Ovary (tissue), 9 donors: ENCODE results near the gene POMGNT1. TPM values are rescaled to one million over a fixed set of nuclear protein-coding genes. Genes with fewer than 3 reads are reported as not detected.
"Not testable (repeated sequence)": the region's sequence is repeated elsewhere in the genome, so short reads cannot be mapped to it uniquely, and the experiment has no call there.

ENCODE experiments used
- DNase-seq, 5 donors: peaks; one replicate each; pipeline ENCODE4 v3.0.0-alpha.2; 2019 to 2020
- H3K27ac ChIP-seq, 2 donors: fragments of 200-600 bp; one replicate each; pipeline versions ENCODE4 v1.5.1 to v1.8.0; 2019 to 2022
- H3K27me3 ChIP-seq: fragments of 200-600 bp; one replicate; pipeline ENCODE4 v1.8.0; 2022
- H3K36me3 ChIP-seq: fragments of 200-600 bp; sonication (generic); one replicate; pipeline ENCODE4 v1.5.1; 2019
- H3K4me1 ChIP-seq: one replicate; pipeline ENCODE4 v1.8.1; 2013; ENCODE audit warnings: mild to moderate bottlenecking, moderate library complexity; ENCODE audit not compliant: insufficient read depth
- H3K4me3 ChIP-seq: fragments of 200-600 bp; sonication (generic); one replicate; pipeline ENCODE4 v1.5.1; 2017
- H3K9me3 ChIP-seq, 2 donors: fragments of 200-600 bp in 1 of 2; sonication (generic) in 1 of 2; one replicate each; pipeline versions ENCODE4 v1.5.1 to v1.8.1; 2013 to 2019; ENCODE audit warnings: mild to moderate bottlenecking in 1 of 2, moderate library complexity in 1 of 2
- EP300 ChIP-seq: sonication (generic); formaldehyde crosslinking; IDR thresholded peaks from one replicate; pipeline ENCODE4 v1.6.1; 2017; ENCODE audit warnings: antibody characterized with exemption
- POLR2A ChIP-seq: fragments of 450-650 bp; IDR thresholded peaks from one replicate; pipeline ENCODE4 v1.6.1; 2017; ENCODE audit warnings: antibody characterized with exemption, mild to moderate bottlenecking, moderate library complexity
- WGBS, 3 donors: extraction: QIAGEN DNeasy Blood & Tissue Kit in 1 of 3; methylation state at CpG; one replicate each; pipeline versions ENCODE4 v1.1.5 to v1.1.7; 2013 to 2017; 5-methylcytosine and 5-hydroxymethylcytosine counted together
- intact Hi-C, 4 donors: fragments of 100-400 bp; cut with DNase I; formaldehyde crosslinking; loops; one replicate each; pipeline versions ENCODE4 v1.11.0 to v1.15.1; 2022 to 2023
- polyA plus RNA-seq, 2 donors: library from polyadenylated mRNA; stranded (reverse); fragments of 200-250 nt in 1 of 2; fragments of 350-450 nt in 1 of 2; fragmentation: Illumina TruSeq in 1 of 2; extraction: RNeasy Lipid Tissue Mini Kit (QIAGEN cat#74804) in 1 of 2; gene quantifications; one replicate each; pipeline ENCODE4 v1.2.3, GENCODE V29; 2013 to 2014
- total RNA-seq, 7 donors: library from RNA; depleted of rRNA in 2 of 7; stranded (reverse); fragments of >200 nt in 2 of 7; fragmentation: NEBNext Ultra II Directional in 3 of 7; extraction: Animal tissue kit (Norgen Biotek cat#: 25700) in 3 of 7; gene quantifications; one replicate each; pipeline versions ENCODE4 v1.1.0 to v1.2.4, GENCODE V29; 2016 to 2023
- TF ChIP-seq, protein P1 (sequence below), 3 donors: fragments of 450-650 bp in 2 of 3; fragments of 200-600 bp in 1 of 3; IDR thresholded peaks; one replicate each; pipeline versions ENCODE4 v1.5.1 to v1.8.0; 2016 to 2022; ENCODE audit warnings: antibody characterized with exemption in 3 of 3, mild to moderate bottlenecking in 1 of 3
- donor health status: DM: no; HTN: no; CAD: no; lungs with moderate emphysema.
- donor health status: DM: no; HTN: no; CAD: no.
- donor health status: Bipolar disorder and iron deficiency.
- donor health status: DM: yes; HTN: yes; CAD: no.
- donor health status: DM: no; HTN: no; CAD: no.
- donor health status: DM: yes; HTN: yes; CAD: no.

POMGNT1 gene
- total and polyA plus RNA-seq, 9 donors: 19.1 to 49.2 (median 40.2) TPM

DNA sequence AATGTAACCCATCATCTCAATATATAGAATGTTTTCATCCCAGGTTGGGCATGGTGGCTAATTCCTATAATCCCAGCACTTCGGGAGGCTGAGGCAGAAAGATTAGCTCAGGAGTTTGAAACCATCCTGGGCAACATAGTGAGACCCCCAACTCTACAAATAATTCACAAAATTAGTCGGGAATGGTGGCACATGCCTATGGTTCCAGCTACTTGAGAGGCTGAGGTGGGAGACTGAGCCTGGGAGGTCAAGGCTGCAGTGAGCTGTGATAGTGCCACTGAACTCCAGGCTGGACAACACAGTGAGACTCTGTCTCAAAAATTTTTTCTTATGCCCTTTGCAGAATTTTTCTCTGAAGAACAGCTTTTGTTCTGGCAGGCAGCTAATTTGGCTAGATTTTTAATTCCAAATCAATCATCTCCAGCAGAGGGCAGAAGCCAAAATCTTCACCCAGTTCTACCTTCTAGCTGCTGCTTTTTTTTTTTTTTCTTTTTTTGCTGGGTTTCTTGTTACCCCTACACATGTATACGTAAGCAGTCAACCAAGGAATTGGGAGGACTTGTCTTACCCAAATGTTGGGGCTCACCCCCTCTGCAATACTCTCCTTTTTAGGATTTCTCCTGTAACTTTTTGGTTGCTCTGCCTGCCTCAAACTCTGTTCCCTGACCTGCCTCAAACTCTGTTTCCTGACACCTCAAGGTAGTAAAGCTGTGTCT, 46.6 kb upstream of the POMGNT1 start:
- Histone ChIP-seq H3K36me3 (no peaks in the 10 kb centered on the region), H3K4me3 (no peak overlapping the region), H3K9me3 (no peaks in the 10 kb centered on the region), H3K27me3 (no peaks in the 10 kb centered on the region), H3K4me1 (peaks cover 3% of the 10 kb centered on the region), H3K27ac (no peak overlapping the region)
- DNase-seq: no peak
- WGBS, 3 donors: 56 to 66% (median 60%) methylated on average over 3 of the region's 3 CpGs
- TF ChIP-seq EP300: no peak
- no peak for TF ChIP-seq POLR2A
- TF ChIP-seq, protein P1, sequence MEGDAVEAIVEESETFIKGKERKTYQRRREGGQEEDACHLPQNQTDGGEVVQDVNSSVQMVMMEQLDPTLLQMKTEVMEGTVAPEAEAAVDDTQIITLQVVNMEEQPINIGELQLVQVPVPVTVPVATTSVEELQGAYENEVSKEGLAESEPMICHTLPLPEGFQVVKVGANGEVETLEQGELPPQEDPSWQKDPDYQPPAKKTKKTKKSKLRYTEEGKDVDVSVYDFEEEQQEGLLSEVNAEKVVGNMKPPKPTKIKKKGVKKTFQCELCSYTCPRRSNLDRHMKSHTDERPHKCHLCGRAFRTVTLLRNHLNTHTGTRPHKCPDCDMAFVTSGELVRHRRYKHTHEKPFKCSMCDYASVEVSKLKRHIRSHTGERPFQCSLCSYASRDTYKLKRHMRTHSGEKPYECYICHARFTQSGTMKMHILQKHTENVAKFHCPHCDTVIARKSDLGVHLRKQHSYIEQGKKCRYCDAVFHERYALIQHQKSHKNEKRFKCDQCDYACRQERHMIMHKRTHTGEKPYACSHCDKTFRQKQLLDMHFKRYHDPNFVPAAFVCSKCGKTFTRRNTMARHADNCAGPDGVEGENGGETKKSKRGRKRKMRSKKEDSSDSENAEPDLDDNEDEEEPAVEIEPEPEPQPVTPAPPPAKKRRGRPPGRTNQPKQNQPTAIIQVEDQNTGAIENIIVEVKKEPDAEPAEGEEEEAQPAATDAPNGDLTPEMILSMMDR (IDR thresholded peaks at IDR 0.05): no peak
- intact Hi-C loops: no loop called here

DNA sequence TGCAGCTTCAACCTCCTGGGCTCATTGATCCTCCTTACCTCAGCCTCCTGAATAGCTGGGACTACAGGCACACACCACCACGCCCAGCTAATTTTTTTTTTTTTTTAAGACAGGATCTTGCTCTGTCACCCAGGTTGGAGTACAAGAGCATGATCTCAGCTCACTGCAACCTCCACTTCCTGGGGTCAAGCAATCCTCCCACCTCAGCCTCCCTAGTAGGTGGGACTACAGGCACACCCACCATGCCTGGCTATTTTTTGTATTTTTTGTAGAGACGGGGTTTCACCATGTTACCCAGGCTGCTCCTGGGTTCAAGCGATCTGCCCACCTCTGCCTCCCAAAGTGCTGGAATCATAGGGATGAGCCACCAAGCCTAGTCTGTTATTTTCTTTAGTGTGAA, 45.6 kb upstream of the POMGNT1 start:
- 89 to 94% (median 89%) methylated on average over 3 of the region's 3 CpGs for WGBS, 3 donors
- H3K4me1 ChIP-seq, H3K27ac ChIP-seq, DNase-seq, H3K9me3 ChIP-seq, H3K27me3 ChIP-seq, intact Hi-C loops, H3K4me3 ChIP-seq, H3K36me3 ChIP-seq: not testable (repeated sequence)

DNA sequence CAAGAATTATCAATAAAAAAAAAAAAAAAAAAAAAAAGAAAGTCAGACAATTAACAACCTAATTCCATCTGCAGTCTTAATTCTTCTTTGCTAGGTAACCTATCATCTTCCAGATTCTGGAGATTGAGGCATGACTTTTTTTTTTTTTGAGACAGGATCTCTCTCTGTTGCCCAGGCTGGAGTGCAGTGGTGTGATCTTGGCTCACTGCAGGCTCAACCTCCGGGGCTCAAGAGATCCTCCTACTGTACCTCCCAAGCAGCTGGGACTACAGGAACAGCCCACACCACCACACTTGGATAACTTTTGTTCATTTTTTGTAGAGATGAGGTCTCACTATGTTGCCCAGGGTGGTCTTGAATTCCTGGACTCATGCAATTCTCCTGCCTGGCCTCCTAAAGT, 44.7 kb upstream of the POMGNT1 start:
- DNase-seq: no peak
- peaks cover under 1% of the 10 kb centered on the region for H3K4me1 ChIP-seq
- intact Hi-C loops: no loop called here
- no peak overlapping the region for H3K4me3 ChIP-seq
- no peaks in the 10 kb centered on the region for H3K36me3 ChIP-seq
- no peak for TF ChIP-seq POLR2A
- no peak for TF ChIP-seq EP300
- TF ChIP-seq, protein P1 (IDR thresholded peaks at IDR 0.05): no peak
- H3K27ac ChIP-seq: no peak overlapping the region
- no peaks in the 10 kb centered on the region for H3K27me3 ChIP-seq
- H3K9me3 ChIP-seq: no peaks in the 10 kb centered on the region
- 37 to 45% (median 38%) methylated on average over 1 of the region's 1 CpG for WGBS, 3 donors

DNA sequence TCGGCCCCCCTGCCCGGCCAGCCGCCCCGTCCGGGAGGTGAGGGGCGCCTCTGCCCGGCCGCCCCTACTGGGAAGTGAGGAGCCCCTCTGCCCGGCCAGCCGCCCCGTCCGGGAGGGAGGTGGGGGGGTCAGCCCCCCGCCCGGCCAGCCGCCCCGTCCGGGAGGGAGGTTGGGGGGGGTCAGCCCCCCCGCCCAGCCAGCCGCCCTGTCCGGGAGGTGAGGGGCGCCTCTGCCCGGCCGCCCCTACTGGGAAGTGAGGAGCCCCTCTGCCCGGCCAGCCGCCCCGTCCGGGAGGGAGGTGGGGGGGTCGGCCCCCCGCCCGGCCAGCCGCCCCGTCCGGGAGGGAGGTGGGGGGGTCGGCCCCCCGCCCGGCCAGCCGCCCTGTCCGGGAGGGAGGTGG, 43.5 kb upstream of the POMGNT1 start:
- WGBS, 3 donors: 84% methylated on average over 11 of the region's 38 CpGs; no CpG with 5 or more reads in 2 of the 3 donors
- H3K27ac ChIP-seq, DNase-seq, H3K36me3 ChIP-seq, H3K4me1 ChIP-seq, H3K9me3 ChIP-seq, H3K27me3 ChIP-seq, intact Hi-C loops, H3K4me3 ChIP-seq: not testable (repeated sequence)

DNA sequence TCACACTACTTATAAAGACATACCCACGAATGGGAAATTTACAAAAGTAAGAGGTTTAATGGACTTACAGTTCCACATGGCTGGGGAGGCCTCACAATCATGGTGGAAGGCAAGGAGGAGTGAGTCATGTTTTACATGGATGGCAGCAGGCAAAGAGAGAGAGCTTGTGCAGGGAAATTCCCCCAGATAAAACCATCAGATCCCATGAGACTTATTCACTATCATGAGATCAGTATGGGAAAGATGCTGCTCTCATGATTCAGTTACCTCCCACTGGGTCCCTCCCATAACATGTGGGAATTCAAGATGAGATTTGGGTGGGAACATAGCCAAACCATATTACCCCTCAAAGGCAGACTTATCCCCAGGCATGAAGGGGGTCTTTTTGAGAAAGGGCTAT, 40.6 kb upstream of the POMGNT1 start:
- 61 to 76% (median 65%) methylated on average over 1 of the region's 1 CpG for WGBS, 3 donors
- H3K4me1 ChIP-seq, intact Hi-C loops, DNase-seq, H3K36me3 ChIP-seq, H3K4me3 ChIP-seq, H3K27me3 ChIP-seq, H3K27ac ChIP-seq, H3K9me3 ChIP-seq: not testable (repeated sequence)

DNA sequence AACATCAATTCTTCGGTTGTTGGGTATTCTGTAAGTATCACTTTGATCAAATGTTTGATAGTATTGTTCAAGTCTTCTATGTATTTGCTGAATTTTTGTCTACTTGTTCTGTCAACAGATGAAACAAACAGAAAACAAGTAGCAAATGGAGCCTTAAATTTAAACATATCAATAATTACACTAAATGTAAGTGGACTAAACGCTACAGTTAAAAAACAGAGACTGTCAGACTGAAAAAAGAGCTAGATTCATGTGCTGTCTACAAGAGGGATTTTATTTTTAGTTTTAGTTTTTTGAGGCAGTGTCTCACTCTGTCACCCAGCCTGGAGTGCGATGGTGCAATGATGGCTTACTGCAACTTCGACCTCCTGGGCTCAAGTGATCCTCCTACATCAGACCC, 38.6 kb upstream of the POMGNT1 start:
- H3K27ac ChIP-seq: no peak overlapping the region
- DNase-seq: no peak
- intact Hi-C loops: no loop called here
- TF ChIP-seq POLR2A (no peak), EP300 (no peak)
- TF ChIP-seq, protein P1 (IDR thresholded peaks at IDR 0.05): no peak
- no peaks in the 10 kb centered on the region for H3K36me3 ChIP-seq
- no peaks in the 10 kb centered on the region for H3K4me1 ChIP-seq
- no peak overlapping the region for H3K4me3 ChIP-seq
- H3K27me3 ChIP-seq: no peaks in the 10 kb centered on the region
- WGBS, 3 donors: 89 to 92% (median 91%) methylated on average over 4 of the region's 4 CpGs
- no peaks in the 10 kb centered on the region for H3K9me3 ChIP-seq

DNA sequence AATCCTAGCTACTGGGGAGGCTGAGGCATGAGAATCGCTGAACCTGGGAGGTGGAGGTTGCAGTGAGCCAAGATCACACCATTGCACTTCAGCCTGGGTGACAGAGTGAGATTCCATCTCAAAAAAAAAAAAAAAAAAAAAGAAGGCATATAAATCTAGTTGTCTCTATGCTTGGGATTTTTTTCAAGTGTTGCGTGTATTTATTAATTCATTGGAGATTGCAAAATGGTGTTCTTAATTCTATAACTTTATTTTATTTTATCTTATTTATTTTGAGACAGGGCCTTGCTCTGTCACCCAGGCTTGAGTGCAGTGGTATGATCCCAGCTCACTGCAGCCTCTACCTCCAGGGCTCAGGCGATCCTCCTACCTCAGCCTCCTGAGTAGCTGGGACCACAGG, 33.0 kb upstream of the POMGNT1 start:
- DNase-seq, intact Hi-C loops, H3K9me3 ChIP-seq, H3K4me3 ChIP-seq, H3K36me3 ChIP-seq, H3K27ac ChIP-seq, H3K27me3 ChIP-seq, H3K4me1 ChIP-seq: not testable (repeated sequence)
- WGBS, 3 donors: 96 to 98% (median 97%) methylated on average over 3 of the region's 3 CpGs
